Inflammatory macrophage (primary cell): ENCODE measurements around the gene KLHL22.
"Not testable (repeated sequence)": the region's sequence is repeated elsewhere in the genome, so short reads cannot be mapped to it uniquely, and the experiment has no call there.

Source experiments
- DNase-seq, 2 donors: peaks; one replicate each; pipeline ENCODE4 v3.0.0-alpha.2; 2020 to 2022

Gene KLHL22

DNA sequence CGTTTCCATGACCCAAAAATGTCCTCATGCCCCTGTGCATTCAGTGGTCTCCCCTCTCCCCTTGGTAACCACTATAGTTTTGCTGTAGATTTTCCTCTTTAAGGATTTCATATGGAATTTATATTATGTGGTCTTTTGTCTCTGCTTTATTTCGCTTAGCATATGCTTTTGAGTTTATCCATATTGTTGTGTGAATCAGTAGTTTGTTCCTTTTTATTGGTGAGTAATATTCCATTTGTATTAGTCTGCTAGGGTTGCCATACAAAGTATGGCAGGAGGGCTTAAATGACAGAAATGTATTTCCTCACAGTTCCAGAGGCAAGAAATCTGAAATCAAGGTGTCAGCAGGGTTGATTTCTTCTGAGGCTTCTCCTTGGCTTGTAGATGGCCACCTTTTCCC, 98.1 kb downstream of the KLHL22 start:
- no peak for DNase-seq

DNA sequence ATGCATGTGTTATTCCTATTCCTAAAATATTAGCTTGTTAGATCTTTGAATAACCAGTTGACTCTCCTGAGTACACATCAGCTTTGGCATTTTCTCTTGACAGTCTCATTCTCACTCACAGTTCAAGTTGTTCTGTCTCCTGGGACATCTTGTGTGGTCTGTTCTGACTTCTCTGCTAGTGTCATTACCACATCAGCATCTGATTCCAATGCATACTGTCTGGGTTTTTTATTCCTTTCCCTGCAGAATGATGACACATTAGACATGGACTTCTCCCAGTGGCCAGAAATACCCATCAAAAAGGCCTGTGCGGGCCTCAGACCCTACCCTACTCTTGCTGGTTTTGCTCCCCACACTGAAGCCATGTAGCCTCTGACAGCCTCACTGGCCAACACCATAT, 99.0 kb downstream of the KLHL22 start:
- no peak for DNase-seq

DNA sequence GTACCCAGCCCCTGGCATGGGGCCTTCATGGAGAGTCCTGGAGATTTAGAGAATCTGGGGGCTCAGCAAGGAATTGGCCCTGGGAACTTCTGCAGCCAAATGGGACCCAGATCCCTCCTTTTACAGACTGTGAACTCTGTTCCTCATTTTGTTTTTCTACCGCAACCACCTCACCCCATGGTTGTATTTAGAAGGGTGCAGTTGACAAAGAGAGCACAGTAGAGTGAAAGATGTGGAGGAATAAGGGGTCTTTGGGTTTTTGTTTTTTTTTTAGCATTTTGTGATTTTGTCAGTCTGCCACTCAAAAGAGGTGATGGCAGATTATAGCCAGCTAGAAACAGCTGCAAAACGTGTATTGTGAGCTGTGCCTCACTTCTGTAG, 99.7 kb downstream of the KLHL22 start:
- no peak for DNase-seq

DNA sequence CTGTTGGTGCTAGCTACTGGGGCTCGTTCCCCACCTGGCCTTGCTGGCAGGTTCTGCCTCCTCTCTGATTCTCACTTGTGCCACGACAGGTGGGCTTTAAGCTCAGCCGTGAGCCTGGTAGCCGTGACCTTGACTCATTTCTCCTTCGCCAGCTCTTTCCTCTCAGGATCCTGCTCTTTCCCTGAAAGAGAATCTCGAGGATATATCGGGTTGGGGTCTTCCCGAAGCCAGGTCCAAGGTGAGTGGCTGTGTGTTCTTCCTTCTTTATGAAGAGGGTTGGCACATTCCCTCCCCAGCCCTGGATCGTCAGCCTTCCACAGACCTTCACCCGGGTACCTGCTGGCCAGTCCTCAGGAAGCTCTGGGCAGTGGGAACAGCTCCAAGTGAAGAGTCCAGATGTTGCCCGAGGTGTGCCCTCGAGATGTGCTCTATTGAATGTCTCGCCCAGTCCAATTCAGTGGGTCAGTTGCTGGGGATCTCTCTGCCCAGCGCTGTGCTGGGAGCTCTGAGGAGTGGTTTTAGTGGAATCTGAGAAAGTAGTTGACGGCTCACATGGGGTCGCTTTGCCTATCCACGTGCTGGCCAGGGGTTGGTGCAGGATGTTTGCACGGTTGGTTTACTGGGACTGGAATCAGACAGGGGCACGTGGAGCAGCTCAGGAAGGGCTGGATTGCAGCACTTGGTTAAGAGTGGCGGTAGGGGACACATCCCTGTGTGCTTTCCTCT, 100.3 kb downstream of the KLHL22 start:
- no peak for DNase-seq

DNA sequence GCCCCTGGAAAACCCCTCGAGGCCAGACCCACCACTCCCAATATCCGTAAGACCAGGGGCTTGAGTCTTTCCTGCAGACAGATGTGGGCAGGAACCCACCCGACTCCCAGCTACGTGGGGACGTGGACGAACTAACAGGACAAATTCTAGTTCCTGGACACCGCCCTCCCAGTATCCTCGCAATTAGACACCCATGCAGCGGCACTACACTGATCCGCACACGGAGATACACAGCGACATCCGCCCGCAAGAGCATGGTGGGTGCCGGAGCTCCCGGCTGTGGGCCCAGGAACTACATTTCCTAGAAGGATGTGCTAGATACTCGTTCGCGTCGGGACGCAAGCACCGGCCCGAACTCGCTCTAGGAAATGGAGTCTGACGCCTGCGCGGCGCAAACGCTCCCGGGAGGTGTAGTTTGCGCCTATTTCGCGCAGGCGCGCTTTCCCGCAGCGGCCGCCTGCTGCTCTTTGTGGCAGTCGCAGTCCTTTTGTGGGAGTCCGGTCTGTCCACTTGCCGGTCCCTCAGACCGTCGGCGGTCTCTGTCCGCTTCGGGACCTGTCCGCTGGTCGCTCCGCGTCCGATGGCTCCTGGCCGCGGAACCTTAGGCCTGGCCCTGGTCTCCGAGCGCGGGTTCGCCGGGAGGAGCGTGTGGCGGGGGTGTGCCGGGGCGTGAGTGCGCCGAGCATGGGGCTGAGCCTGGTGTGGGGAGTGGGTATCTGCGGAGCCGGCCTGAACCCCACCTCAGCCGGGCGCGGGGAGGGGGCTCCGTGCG, 101.7 kb downstream of the KLHL22 start, which contains the start of gene ZNF74:
Gene ZNF74 (plus strand): TSS at position 447 of the 772 bp plus-strand sequence. CDS start 478 bp downstream, outside the sequence.
- peak; percentile 93 to 96 for DNase-seq

DNA sequence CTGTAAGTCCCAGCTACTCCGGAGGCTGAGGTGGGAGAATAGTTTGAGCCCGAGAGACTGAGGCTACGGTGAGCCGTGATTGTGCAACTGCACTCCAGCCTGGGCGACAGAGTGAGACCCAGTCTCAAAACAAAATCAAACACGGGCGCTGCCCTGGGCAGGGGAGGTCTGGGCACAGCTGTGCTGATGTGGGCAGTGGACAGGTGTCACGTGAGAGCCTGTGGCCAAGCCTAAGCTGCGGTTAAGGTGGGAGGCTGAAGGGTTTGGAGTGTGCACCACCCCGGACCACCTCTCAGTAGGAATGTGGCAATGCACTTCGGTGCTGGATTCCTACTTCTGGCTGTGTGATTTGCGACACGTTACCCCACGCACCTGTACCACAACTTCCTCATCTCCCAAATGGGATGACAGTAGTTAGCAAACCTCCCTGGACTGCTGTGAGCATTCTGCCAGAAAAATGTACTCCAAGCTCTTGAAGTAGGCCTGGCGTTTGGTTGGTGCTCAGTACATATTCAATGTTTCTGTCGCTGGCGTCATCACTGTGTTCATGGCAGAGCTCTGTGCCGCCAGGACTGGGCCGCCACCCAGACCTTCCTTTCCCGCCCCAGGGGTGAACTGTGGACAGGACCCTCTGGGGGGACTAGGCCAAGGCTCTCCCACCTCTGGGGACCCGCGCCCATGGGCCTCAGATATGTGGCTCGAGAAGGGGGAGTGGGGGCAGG, 102.5 kb downstream of the KLHL22 start:
- no peak for DNase-seq

DNA sequence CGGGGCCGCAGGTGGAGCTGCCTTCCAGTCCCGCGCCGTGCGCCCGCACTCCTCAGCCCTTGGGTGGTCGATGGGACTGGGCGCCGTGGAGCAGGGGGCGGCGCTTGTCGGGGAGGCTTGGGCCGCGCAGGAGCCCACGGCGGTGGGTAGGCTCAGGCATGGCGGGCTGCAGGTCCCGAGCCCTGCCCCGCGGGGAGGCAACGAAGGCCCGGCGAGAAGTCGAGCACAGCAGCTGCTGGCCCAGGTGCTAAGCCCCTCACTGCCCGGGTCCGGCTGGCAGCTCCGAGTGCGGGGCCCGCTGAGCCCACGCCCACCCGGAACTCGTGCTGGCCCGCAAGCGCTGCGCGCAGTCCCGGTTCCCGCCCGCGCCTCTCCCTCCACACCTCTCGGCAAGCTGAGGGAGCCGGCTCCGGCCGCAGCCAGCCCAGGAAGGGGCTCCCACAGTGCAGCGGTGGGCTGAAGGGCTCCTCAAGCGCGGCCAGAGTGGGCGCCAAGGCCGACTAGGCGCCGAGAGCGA, 103.2 kb downstream of the KLHL22 start:
- DNase-seq: not testable (repeated sequence)
